ENCODE measurements around the gene CEBPB. TPM values are rescaled to one million over a fixed set of nuclear protein-coding genes. Genes with fewer than 3 reads are reported as not detected.
A peak's percentile ranks its signal among the peaks of the same experiment; 100 is the strongest.

Gene CEBPB
- total and polyA plus RNA-seq, 12 donors = 20.9 to 104 (median 40.4) TPM

DNA sequence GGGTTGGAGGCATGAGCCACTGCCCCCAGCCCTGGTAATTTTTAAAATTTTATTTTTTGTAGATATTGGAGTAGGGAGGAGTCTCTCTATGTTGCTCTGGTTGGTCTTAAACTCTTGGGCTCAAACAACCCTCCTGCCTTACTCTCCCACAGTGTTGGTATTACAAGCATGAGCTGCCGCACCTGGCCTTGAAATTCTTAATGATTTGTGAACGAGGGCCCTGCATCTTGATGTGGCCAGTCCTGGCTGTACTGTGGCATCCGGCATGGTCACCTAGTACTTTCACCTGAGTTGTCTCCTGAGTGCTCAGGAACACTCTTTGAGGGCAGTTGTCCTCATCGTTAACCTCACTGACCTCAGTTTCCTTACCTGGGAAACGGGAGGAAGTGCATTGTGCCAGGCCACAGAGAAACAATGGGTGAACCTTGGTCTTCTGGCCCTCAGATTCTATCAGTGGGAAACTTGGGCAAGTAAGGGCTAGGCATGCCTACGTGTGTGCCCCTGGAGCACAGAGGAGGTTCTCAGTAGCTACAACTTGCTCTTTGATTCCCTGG lies 19.5 kb downstream of the CEBPB start:
- Histone ChIP-seq H3K4me3 (no peak overlapping the region), H3K36me3 (no peaks in the 10 kb centered on the region), H3K27ac (no peak overlapping the region), H3K4me1 (peaks cover 0 to 10% (median 0%) of the 10 kb centered on the region in 9 donors), H3K9me3 (no peaks in the 10 kb centered on the region), H3K27me3 (peaks cover 0 to 14% (median 0%) of the 10 kb centered on the region in 7 donors)
- 73 to 84% methylated on average over 6 of the region's 6 CpGs for WGBS, 2 donors
- no peak for TF ChIP-seq CTCF (IDR thresholded peaks at IDR 0.05)
- intact Hi-C loops (cut with DNase I) = no loop called here
- DNase-seq (no peak), ATAC-seq (no peak)

DNA sequence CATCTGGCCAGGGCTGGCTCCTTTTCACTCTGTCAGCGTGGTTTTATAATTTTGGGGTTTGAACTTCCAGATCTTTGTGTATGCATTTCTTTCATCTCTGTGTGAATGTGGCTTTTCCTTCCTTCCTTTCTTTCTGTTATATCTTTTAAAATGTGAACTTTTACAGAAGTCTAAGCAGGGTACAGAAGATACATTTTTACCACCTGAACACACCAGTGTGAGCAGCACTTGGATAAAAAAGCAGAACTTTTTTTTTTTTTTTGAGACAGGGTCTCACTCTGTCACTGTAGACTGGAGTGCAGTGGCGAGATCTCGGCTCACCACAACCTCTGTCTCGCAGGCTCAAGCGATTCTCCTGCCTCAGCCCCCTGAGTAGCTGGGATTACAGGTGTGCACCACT lies 20.5 kb downstream of the CEBPB start:
- intact Hi-C loops (cut with DNase I) = no loop called here
- H3K4me1 ChIP-seq = peaks cover 0 to 9% (median 0%) of the 10 kb centered on the region in 9 donors
- peaks cover 0 to 14% (median 0%) of the 10 kb centered on the region in 7 donors for H3K27me3 ChIP-seq
- no peak for TF ChIP-seq CTCF (IDR thresholded peaks at IDR 0.05)
- no peak overlapping the region for H3K4me3 ChIP-seq
- no peaks in the 10 kb centered on the region for H3K36me3 ChIP-seq
- WGBS, 2 donors = 83 to 89% methylated on average over 5 of the region's 5 CpGs
- H3K27ac ChIP-seq = no peak overlapping the region
- no peak for ATAC-seq
- H3K9me3 ChIP-seq = no peaks in the 10 kb centered on the region
- no peak for DNase-seq

DNA sequence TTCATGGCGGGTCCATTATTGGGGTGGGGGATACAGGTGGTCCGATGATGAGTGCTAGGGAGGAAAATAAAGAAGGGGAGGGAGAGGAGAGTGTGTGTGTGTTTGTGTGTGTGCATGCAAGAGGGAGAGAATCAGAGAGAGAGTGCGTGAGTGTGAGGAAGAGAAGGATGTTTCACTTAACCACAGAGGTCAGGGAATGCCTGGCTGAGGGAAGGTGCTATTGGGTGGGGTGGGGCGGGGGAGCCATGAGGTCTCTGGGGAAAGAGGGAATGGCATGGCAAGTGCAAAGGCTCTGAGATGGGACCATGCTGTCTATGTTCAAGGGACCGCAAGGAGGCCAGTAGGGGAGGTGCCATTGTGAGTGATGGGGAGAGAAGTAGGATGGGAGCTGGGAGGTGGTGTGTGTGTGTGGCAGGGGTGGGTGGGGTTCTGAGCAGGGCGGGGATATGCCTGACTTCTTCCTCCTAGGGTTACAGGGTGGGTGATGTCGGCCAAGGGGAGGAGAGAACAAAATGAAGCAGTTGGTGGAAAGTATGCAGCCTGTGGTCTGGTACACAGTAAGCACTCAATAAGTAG lies 23.0 kb downstream of the CEBPB start:
- no peak overlapping the region for H3K4me3 ChIP-seq
- H3K27me3 ChIP-seq = peaks cover 0 to 14% (median 0%) of the 10 kb centered on the region in 7 donors
- DNase-seq (no peak), ATAC-seq (peak in 1 of 8 donors; percentile 24)
- no peaks in the 10 kb centered on the region for H3K36me3 ChIP-seq
- no peak overlapping the region for H3K27ac ChIP-seq
- no peak for TF ChIP-seq CTCF (IDR thresholded peaks at IDR 0.05)
- H3K4me1 ChIP-seq = peaks cover 0 to 8% (median 0%) of the 10 kb centered on the region in 9 donors
- intact Hi-C loops (cut with DNase I) = no loop called here
- WGBS, 2 donors = 74 to 83% methylated on average over 7 of the region's 7 CpGs
- no peaks in the 10 kb centered on the region for H3K9me3 ChIP-seq

- intact Hi-C loops (cut with DNase I) = no loop called here
- peaks cover 0 to 8% (median 0%) of the 10 kb centered on the region in 9 donors for H3K4me1 ChIP-seq
- DNase-seq = no peak
- H3K36me3 ChIP-seq = no peaks in the 10 kb centered on the region
- H3K27me3 ChIP-seq = peaks cover 0 to 14% (median 0%) of the 10 kb centered on the region in 7 donors
- TF ChIP-seq CTCF (IDR thresholded peaks at IDR 0.05) = no peak
- peaks cover 0 to under 1% (median 0%) of the 10 kb centered on the region in 11 donors for H3K9me3 ChIP-seq
- H3K4me3 ChIP-seq = no peak overlapping the region
- ATAC-seq = no peak
- WGBS, 2 donors = 91 to 92% methylated on average over 9 of the region's 9 CpGs
- no peak overlapping the region for H3K27ac ChIP-seq
Observed at GRCh38 chr20:50214226-50215024, 23.8 kb downstream of the CEBPB start.

Measured in heart right ventricle (tissue), 16 donors.